ENCODE measurements around the gene LHX4. TPM values are rescaled to one million over a fixed set of nuclear protein-coding genes. Genes with fewer than 3 reads are reported as not detected.

Gene LHX4
- polyA plus RNA-seq, 4 donors: 0.18 to 2.9 (median 0.25) TPM

DNA sequence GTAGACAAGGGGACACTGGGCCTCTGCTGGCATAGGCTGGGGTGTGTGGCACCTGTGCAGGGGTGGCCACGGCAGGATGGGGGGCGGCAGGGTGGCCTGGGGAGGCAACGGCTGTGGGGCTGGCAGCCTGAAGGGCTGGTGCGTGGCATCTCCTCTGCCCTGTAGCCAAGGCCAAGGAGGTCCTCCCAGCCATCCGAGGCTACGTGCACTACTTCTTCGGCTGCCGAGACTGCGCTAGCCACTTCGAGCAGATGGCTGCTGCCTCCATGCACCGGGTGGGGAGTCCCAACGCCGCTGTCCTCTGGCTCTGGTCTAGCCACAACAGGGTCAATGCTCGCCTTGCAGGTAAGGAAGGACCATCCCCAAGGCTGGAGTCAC, 36.0 kb upstream of the LHX4 start:
- peaks cover 2 to 76% (median 6%) of the 10 kb centered on the region in 3 donors for H3K36me3 ChIP-seq (ENCODE audit: control insufficient read depth in 3 of 3, insufficient read depth in 2 of 3, low read depth in 1 of 3, low read length in 3 of 3)
- FAIRE-seq: no peak
- WGBS, 3 donors: 85 to 95% (median 87%) methylated on average over 11 to 14 of the region's 14 CpGs

GRCh38 chr1:180194546-180195207, 35.4 kb upstream of the LHX4 start:
- Histone ChIP-seq H3K4me3 (ENCODE audit: low read depth in 1 of 3, low read length in 3 of 3) (no peak overlapping the region), H3K9me3 (ENCODE audit: control insufficient read depth in 2 of 2, insufficient read depth in 1 of 2, low read depth in 1 of 2, low read length in 1 of 2) (no peaks in the 10 kb centered on the region), H3K27ac (ENCODE audit: low read depth in 1 of 3, low read length in 2 of 3) (no peak overlapping the region), H3K36me3 (ENCODE audit: control insufficient read depth in 3 of 3, insufficient read depth in 2 of 3, low read depth in 1 of 3, low read length in 3 of 3) (peaks cover 2 to 75% (median 6%) of the 10 kb centered on the region in 3 donors), H3K27me3 (ENCODE audit: control insufficient read depth in 3 of 3, insufficient read depth in 3 of 3, low read length in 3 of 3) (no peaks in the 10 kb centered on the region), H3K4me1 (ENCODE audit: control insufficient read depth in 3 of 3, insufficient read depth in 2 of 3, low read depth in 1 of 3, low read length in 2 of 3) (peaks cover 0 to 3% (median 0%) of the 10 kb centered on the region in 3 donors)
- WGBS, 3 donors: 67 to 68% (median 67%) methylated on average over 17 to 19 of the region's 19 CpGs
- FAIRE-seq: no peak
- no peak for DNase-seq

More for the DNA sequence above, 36.0 kb upstream of the LHX4 start:
- Histone ChIP-seq H3K4me3 (ENCODE audit: low read depth in 1 of 3, low read length in 3 of 3) (no peak overlapping the region), H3K4me1 (ENCODE audit: control insufficient read depth in 3 of 3, insufficient read depth in 2 of 3, low read depth in 1 of 3, low read length in 2 of 3) (peaks cover 0 to 3% (median 0%) of the 10 kb centered on the region in 3 donors), H3K9me3 (ENCODE audit: control insufficient read depth in 2 of 2, insufficient read depth in 1 of 2, low read depth in 1 of 2, low read length in 1 of 2) (no peaks in the 10 kb centered on the region), H3K27ac (ENCODE audit: low read depth in 1 of 3, low read length in 2 of 3) (no peak overlapping the region), H3K27me3 (ENCODE audit: control insufficient read depth in 3 of 3, insufficient read depth in 3 of 3, low read length in 3 of 3) (no peaks in the 10 kb centered on the region)
- DNase-seq: no peak

- WGBS, 3 donors: 93 to 97% (median 96%) methylated on average over 3 of the region's 3 CpGs
- peaks cover 2 to 69% (median 6%) of the 10 kb centered on the region in 3 donors for H3K36me3 ChIP-seq (ENCODE audit: control insufficient read depth in 3 of 3, insufficient read depth in 2 of 3, low read depth in 1 of 3, low read length in 3 of 3)
- no peak overlapping the region for H3K4me3 ChIP-seq (ENCODE audit: low read depth in 1 of 3, low read length in 3 of 3)
- H3K4me1 ChIP-seq (ENCODE audit: control insufficient read depth in 3 of 3, insufficient read depth in 2 of 3, low read depth in 1 of 3, low read length in 2 of 3): peaks cover 0 to 3% (median 0%) of the 10 kb centered on the region in 3 donors
- no peaks in the 10 kb centered on the region for H3K9me3 ChIP-seq (ENCODE audit: control insufficient read depth in 2 of 2, insufficient read depth in 1 of 2, low read depth in 1 of 2, low read length in 1 of 2)
- FAIRE-seq (no peak), DNase-seq (no peak)
- no peaks in the 10 kb centered on the region for H3K27me3 ChIP-seq (ENCODE audit: control insufficient read depth in 3 of 3, insufficient read depth in 3 of 3, low read length in 3 of 3)
- no peak overlapping the region for H3K27ac ChIP-seq (ENCODE audit: low read depth in 1 of 3, low read length in 2 of 3)
Measured at GRCh38 chr1:180195401-180195800, 34.7 kb upstream of the LHX4 start.

DNA sequence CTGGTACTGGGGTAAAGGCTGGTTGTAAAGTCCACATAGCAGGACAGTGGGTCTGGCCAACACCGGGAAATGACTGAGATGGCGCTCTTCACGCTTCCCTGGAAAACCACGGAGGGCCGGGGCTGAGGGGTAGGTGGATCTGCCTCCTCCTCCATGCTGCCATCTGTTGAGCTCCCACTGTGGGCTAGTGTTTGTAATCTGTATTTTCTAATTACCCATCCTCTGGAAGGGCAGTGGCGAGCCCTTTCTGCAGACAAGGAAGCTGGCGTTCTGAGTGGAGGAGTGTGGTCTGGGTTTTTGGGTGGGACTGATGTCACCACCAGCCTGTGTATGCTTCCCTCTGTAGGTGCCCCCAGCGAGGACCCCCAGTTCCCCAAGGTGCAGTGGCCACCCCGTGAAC, 34.1 kb upstream of the LHX4 start:
- Histone ChIP-seq H3K4me1 (ENCODE audit: control insufficient read depth in 3 of 3, insufficient read depth in 2 of 3, low read depth in 1 of 3, low read length in 2 of 3) (peaks cover 0 to 3% (median 0%) of the 10 kb centered on the region in 3 donors), H3K36me3 (ENCODE audit: control insufficient read depth in 3 of 3, insufficient read depth in 2 of 3, low read depth in 1 of 3, low read length in 3 of 3) (peaks cover 2 to 65% (median 4%) of the 10 kb centered on the region in 3 donors), H3K27me3 (ENCODE audit: control insufficient read depth in 3 of 3, insufficient read depth in 3 of 3, low read length in 3 of 3) (no peaks in the 10 kb centered on the region), H3K4me3 (ENCODE audit: low read depth in 1 of 3, low read length in 3 of 3) (no peak overlapping the region), H3K9me3 (ENCODE audit: control insufficient read depth in 2 of 2, insufficient read depth in 1 of 2, low read depth in 1 of 2, low read length in 1 of 2) (no peaks in the 10 kb centered on the region), H3K27ac (ENCODE audit: low read depth in 1 of 3, low read length in 2 of 3) (no peak overlapping the region)
- no peak for DNase-seq
- no peak for FAIRE-seq
- WGBS, 3 donors: 76 to 93% (median 91%) methylated on average over 9 of the region's 9 CpGs

DNA sequence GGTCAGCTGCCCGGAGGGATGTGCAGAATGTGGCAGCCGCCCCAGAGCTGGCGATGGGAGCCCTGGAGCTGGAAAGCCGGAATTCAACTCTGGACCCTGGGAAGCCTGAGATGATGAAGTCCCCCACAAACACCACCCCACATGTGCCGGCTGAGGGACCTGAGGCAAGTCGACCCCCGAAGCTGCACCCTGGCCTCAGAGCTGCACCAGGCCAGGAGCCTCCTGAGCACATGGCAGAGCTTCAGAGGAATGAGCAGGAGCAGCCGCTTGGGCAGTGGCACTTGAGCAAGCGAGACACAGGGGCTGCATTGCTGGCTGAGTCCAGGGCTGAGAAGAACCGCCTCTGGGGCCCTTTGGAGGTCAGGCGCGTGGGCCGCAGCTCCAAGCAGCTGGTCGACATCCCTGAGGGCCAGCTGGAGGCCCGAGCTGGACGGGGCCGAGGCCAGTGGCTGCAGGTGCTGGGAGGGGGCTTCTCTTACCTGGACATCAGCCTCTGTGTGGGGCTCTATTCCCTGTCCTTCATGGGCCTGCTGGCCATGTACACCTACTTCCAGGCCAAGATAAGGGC, 33.5 kb upstream of the LHX4 start:
- no peaks in the 10 kb centered on the region for H3K9me3 ChIP-seq (ENCODE audit: control insufficient read depth in 2 of 2, insufficient read depth in 1 of 2, low read depth in 1 of 2, low read length in 1 of 2)
- DNase-seq (no peak), FAIRE-seq (no peak)
- peaks cover 0 to 59% (median 3%) of the 10 kb centered on the region in 3 donors for H3K36me3 ChIP-seq (ENCODE audit: control insufficient read depth in 3 of 3, insufficient read depth in 2 of 3, low read depth in 1 of 3, low read length in 3 of 3)
- H3K27ac ChIP-seq (ENCODE audit: low read depth in 1 of 3, low read length in 2 of 3): no peak overlapping the region
- 90 to 95% (median 94%) methylated on average over 13 to 17 of the region's 17 CpGs for WGBS, 3 donors
- no peak overlapping the region for H3K4me3 ChIP-seq (ENCODE audit: low read depth in 1 of 3, low read length in 3 of 3)
- peaks cover 0 to 3% (median 0%) of the 10 kb centered on the region in 3 donors for H3K4me1 ChIP-seq (ENCODE audit: control insufficient read depth in 3 of 3, insufficient read depth in 2 of 3, low read depth in 1 of 3, low read length in 2 of 3)
- no peaks in the 10 kb centered on the region for H3K27me3 ChIP-seq (ENCODE audit: control insufficient read depth in 3 of 3, insufficient read depth in 3 of 3, low read length in 3 of 3)

GRCh38 chr1:180197231-180197630, 32.8 kb upstream of the LHX4 start:
- peaks cover 0 to 53% (median 3%) of the 10 kb centered on the region in 3 donors for H3K36me3 ChIP-seq (ENCODE audit: control insufficient read depth in 3 of 3, insufficient read depth in 2 of 3, low read depth in 1 of 3, low read length in 3 of 3)
- no peaks in the 10 kb centered on the region for H3K27me3 ChIP-seq (ENCODE audit: control insufficient read depth in 3 of 3, insufficient read depth in 3 of 3, low read length in 3 of 3)
- WGBS, 3 donors: 62 to 75% (median 68%) methylated on average over 5 of the region's 5 CpGs
- no peak overlapping the region for H3K4me3 ChIP-seq (ENCODE audit: low read depth in 1 of 3, low read length in 3 of 3)
- FAIRE-seq (no peak), DNase-seq (no peak)
- peaks cover 0 to 3% (median 0%) of the 10 kb centered on the region in 3 donors for H3K4me1 ChIP-seq (ENCODE audit: control insufficient read depth in 3 of 3, insufficient read depth in 2 of 3, low read depth in 1 of 3, low read length in 2 of 3)
- no peak overlapping the region for H3K27ac ChIP-seq (ENCODE audit: low read depth in 1 of 3, low read length in 2 of 3)
- H3K9me3 ChIP-seq (ENCODE audit: control insufficient read depth in 2 of 2, insufficient read depth in 1 of 2, low read depth in 1 of 2, low read length in 1 of 2): no peaks in the 10 kb centered on the region

- no peak overlapping the region for H3K4me3 ChIP-seq (ENCODE audit: low read depth in 1 of 3, low read length in 3 of 3)
- FAIRE-seq (no peak), DNase-seq (no peak)
- H3K36me3 ChIP-seq (ENCODE audit: control insufficient read depth in 3 of 3, insufficient read depth in 2 of 3, low read depth in 1 of 3, low read length in 3 of 3): peaks cover 0 to 46% (median 3%) of the 10 kb centered on the region in 3 donors
- WGBS, 3 donors: 62 to 78% (median 62%) methylated on average over 4 of the region's 4 CpGs
- peaks cover 0 to 3% (median 0%) of the 10 kb centered on the region in 3 donors for H3K4me1 ChIP-seq (ENCODE audit: control insufficient read depth in 3 of 3, insufficient read depth in 2 of 3, low read depth in 1 of 3, low read length in 2 of 3)
- H3K27ac ChIP-seq (ENCODE audit: low read depth in 1 of 3, low read length in 2 of 3): no peak overlapping the region
- no peaks in the 10 kb centered on the region for H3K9me3 ChIP-seq (ENCODE audit: control insufficient read depth in 2 of 2, insufficient read depth in 1 of 2, low read depth in 1 of 2, low read length in 1 of 2)
- no peaks in the 10 kb centered on the region for H3K27me3 ChIP-seq (ENCODE audit: control insufficient read depth in 3 of 3, insufficient read depth in 3 of 3, low read length in 3 of 3)
Measured at GRCh38 chr1:180198196-180198595, 31.9 kb upstream of the LHX4 start.

DNA sequence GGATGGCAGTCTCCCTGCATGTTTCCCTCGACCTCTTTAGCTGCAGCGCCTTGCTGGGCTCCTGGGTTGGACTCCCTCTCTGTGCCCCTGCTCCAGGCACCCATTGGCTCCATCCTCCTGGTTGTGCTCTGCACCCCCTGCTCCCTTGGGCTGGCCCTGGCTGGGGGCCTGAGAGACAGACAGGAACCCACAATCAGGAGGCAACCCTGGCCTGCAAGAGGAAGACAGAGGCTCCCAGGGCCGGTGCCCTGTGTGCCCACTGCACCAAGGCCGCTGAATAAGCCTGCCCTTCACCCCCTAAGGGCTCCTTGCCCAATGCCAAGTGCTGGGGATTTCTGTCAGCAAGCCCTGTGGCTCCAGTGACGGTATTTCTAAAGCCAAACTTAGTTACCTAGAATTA, 31.5 kb upstream of the LHX4 start:
- Histone ChIP-seq H3K4me3 (ENCODE audit: low read depth in 1 of 3, low read length in 3 of 3) (no peak overlapping the region), H3K27me3 (ENCODE audit: control insufficient read depth in 3 of 3, insufficient read depth in 3 of 3, low read length in 3 of 3) (no peaks in the 10 kb centered on the region), H3K4me1 (ENCODE audit: control insufficient read depth in 3 of 3, insufficient read depth in 2 of 3, low read depth in 1 of 3, low read length in 2 of 3) (peaks cover 0 to 3% (median 0%) of the 10 kb centered on the region in 3 donors), H3K27ac (ENCODE audit: low read depth in 1 of 3, low read length in 2 of 3) (no peak overlapping the region), H3K9me3 (ENCODE audit: control insufficient read depth in 2 of 2, insufficient read depth in 1 of 2, low read depth in 1 of 2, low read length in 1 of 2) (no peaks in the 10 kb centered on the region), H3K36me3 (ENCODE audit: control insufficient read depth in 3 of 3, insufficient read depth in 2 of 3, low read depth in 1 of 3, low read length in 3 of 3) (peaks cover 0 to 43% (median 3%) of the 10 kb centered on the region in 3 donors)
- 84 to 95% (median 94%) methylated on average over 5 of the region's 5 CpGs for WGBS, 3 donors
- FAIRE-seq (no peak), DNase-seq (no peak)

Measured in small intestine (tissue), 7 donors.